Caco-2 (cell line): ENCODE data around the gene SNF8. TPM values are rescaled to one million over a fixed set of nuclear protein-coding genes. Genes with fewer than 3 reads are reported as not detected.

ENCODE experiments used
- BruUV-seq: library from RNA; stranded (reverse); fragments of 400-500 nt; replicated peaks from 2 replicates; lab custom pipeline; 2021; lab: Mats Ljungman, UMichigan
- CTCF ChIA-PET: fragments of 300-600 bp; sonication (Branson Sonifier 250); formaldehyde crosslinking; loops from one replicate; lab custom pipeline; 2022; ENCODE audit warnings: antibody characterized with exemption; lab: Charles Lee
- POLR2A ChIA-PET: fragments of 300-600 bp; sonication (Branson Sonifier 250); formaldehyde crosslinking; loops from one replicate; lab custom pipeline; 2022; ENCODE audit warnings: antibody characterized with exemption; lab: Charles Lee
- DNase-seq, 2 experiments: peaks; one replicate each; pipeline versions ENCODE4 v3.0.0 to v3.0.0-alpha.2; 2020 to 2022
- H3K27me3 ChIP-seq: replicated peaks from 2 replicates; pipeline ENCODE4 v1.6.0; 2011; ENCODE audit warnings: low read length; ENCODE audit not compliant: control insufficient read depth, insufficient read depth
- H3K36me3 ChIP-seq: 2 replicates; pipeline ENCODE4 v1.5.1; 2011; ENCODE audit warnings: low read length; ENCODE audit not compliant: control insufficient read depth, insufficient read depth
- H3K4me1 ChIP-seq: fragments of 250-450 bp; sonication (Bioruptor Pico); 2 replicates; pipeline ENCODE4 v1.5.1; 2020; ENCODE audit warnings: mild to moderate bottlenecking
- H3K4me3 ChIP-seq: 2 replicates; pipeline ENCODE4 v1.5.1; 2011; ENCODE audit warnings: low read depth, mild to moderate bottlenecking, control low read depth, low read length
- H3K9me3 ChIP-seq: fragments of 250-450 bp; sonication (Bioruptor Pico); 2 replicates; pipeline ENCODE4 v1.5.1; 2020; ENCODE audit warnings: mild to moderate bottlenecking, moderate library complexity
- H3K27ac Mint-ChIP-seq: one replicate; pipeline ENCODE4 v1.8.0; 2022; ENCODE audit warnings: mixed read lengths; ENCODE audit not compliant: unreplicated experiment
- H3K27me3 Mint-ChIP-seq: one replicate; pipeline ENCODE4 v1.8.0; 2022; ENCODE audit warnings: mixed read lengths; ENCODE audit not compliant: insufficient read depth, unreplicated experiment
- H3K36me3 Mint-ChIP-seq: one replicate; pipeline ENCODE4 v1.8.0; 2022; ENCODE audit warnings: mild to moderate bottlenecking, mixed read lengths; ENCODE audit not compliant: insufficient read depth, unreplicated experiment
- H3K4me1 Mint-ChIP-seq: one replicate; pipeline ENCODE4 v1.8.0; 2022; ENCODE audit warnings: low read depth, mixed read lengths; ENCODE audit not compliant: unreplicated experiment
- H3K4me3 Mint-ChIP-seq: one replicate; pipeline ENCODE4 v1.8.0; 2022; ENCODE audit warnings: mild to moderate bottlenecking, moderate library complexity, mixed read lengths; ENCODE audit not compliant: unreplicated experiment
- H3K9me3 Mint-ChIP-seq: one replicate; pipeline ENCODE4 v1.8.0; 2022; ENCODE audit warnings: mixed read lengths; ENCODE audit not compliant: unreplicated experiment
- intact Hi-C: fragments of 100-400 bp; cut with micrococcal nuclease; formaldehyde crosslinking; loops from one replicate; pipeline ENCODE4 v1.10.0; 2022; ENCODE audit not compliant: unreplicated experiment
- total RNA-seq: library from RNA; stranded (reverse); gene quantifications from 2 replicates; pipeline ENCODE4 v1.2.3, GENCODE V29; 2022
- TF ChIP-seq, protein P1 (sequence below), 2 experiments: fragments of 200-600 bp in 1 of 2; IDR thresholded peaks; 1 replicate in 1 of 2; 2 replicates in 1 of 2; pipeline versions ENCODE4 v1.5.1 to v1.8.0; 2011 to 2022; ENCODE audit warnings: antibody characterized with exemption in 1 of 2, control low read depth in 1 of 2, inconsistent platforms in 1 of 2, low read depth in 1 of 2, low read length in 1 of 2, mild to moderate bottlenecking in 1 of 2, moderate library complexity in 1 of 2; ENCODE audit not compliant: insufficient read depth in 1 of 2, severe bottlenecking in 1 of 2, unreplicated experiment in 1 of 2

The SNF8 gene
- total RNA-seq, 1 experiment from 2014 or later = 457 TPM

DNA sequence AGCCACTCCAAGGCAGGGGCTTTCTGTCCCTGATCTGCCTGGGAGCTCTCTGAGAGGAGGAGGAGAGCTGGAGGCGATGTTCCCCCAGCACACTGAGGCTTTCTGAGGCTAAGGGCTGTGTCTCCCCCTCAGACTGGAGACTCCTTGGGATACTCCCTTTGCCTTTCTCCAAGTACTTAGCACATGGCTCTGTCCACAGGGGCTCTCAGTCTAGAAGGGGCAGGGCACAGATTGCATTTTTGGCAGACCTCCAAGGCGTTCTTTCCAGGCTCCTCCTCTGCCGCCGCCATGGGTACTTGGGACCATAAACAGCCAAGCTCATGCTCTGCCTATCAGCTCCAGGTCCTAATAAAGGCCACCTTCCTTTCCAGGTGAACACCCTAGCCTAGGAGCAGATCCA is 25.6 kb upstream of the SNF8 start:
- POLR2A ChIA-PET = interaction anchor here (1.1 to 4.8 kb wide), 4 partner anchors 9 to 78 kb away, joined by 3 to 73 read pairs (median 14); partner anchors contain the start of genes ATP5MC1, IGF2BP1 and SNF8

DNA sequence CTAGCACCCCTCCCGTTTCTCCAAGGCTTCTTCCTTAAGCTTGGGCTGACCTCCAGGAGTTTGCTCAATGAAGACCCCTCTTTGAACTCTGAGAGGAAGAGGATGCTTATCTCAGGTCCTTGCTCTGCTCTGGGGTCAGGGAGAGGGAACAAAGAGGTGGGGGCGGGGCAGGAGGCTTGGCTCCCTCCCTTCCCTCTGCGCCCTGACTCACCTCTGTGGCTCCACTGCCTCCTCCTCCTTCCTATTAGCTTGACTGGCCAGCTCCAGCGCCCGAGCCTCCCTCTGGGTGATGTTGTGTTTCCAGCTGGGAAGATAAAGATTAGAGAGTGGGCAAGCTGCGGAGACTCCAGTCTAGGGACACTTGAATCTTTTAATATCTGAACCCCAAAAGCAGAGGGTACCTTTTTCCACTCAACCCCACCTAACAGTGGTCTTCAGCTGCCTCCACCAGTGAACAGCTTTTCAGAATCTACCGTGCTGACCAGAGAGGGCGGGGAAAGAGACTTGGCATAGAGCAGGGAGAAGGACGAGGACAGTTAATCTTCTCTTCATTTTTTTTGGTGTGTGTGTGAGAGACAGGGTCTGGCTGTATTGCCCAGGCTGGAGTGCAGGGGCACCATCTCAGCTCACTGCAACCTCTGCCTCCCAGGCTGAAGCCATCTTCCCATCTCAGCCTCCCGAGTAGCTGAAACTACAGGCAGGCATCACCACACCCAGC is 17.0 kb upstream of the SNF8 start:
- H3K9me3 ChIP-seq = no peaks in the 10 kb centered on the region
- peaks cover 28% of the 10 kb centered on the region for H3K4me1 ChIP-seq
- ChIA-PET CTCF (interaction anchor here (0.6 to 3.8 kb wide), 13 partner anchors 8 to 266 kb away, joined by 3 to 29 read pairs (median 5); no protein-coding TSS in a partner anchor), POLR2A (interaction anchor here (0.5 to 2.9 kb wide), 7 partner anchors 9 to 71 kb away, joined by 3 to 13 read pairs (median 9); partner anchors contain the start of gene SNF8)
- peak; percentile 73 to 80 for DNase-seq
- BruUV-seq = TSS peak; percentile 67
- peak overlapping the region; percentile 80 for H3K27ac Mint-ChIP-seq
- H3K36me3 ChIP-seq = no peaks in the 10 kb centered on the region
- no peaks in the 10 kb centered on the region for H3K27me3 ChIP-seq
- no peaks in the 10 kb centered on the region for H3K9me3 Mint-ChIP-seq
- H3K36me3 Mint-ChIP-seq = peaks cover 7% of the 10 kb centered on the region
- H3K4me1 Mint-ChIP-seq = peaks cover 24% of the 10 kb centered on the region
- TF ChIP-seq, protein P1, sequence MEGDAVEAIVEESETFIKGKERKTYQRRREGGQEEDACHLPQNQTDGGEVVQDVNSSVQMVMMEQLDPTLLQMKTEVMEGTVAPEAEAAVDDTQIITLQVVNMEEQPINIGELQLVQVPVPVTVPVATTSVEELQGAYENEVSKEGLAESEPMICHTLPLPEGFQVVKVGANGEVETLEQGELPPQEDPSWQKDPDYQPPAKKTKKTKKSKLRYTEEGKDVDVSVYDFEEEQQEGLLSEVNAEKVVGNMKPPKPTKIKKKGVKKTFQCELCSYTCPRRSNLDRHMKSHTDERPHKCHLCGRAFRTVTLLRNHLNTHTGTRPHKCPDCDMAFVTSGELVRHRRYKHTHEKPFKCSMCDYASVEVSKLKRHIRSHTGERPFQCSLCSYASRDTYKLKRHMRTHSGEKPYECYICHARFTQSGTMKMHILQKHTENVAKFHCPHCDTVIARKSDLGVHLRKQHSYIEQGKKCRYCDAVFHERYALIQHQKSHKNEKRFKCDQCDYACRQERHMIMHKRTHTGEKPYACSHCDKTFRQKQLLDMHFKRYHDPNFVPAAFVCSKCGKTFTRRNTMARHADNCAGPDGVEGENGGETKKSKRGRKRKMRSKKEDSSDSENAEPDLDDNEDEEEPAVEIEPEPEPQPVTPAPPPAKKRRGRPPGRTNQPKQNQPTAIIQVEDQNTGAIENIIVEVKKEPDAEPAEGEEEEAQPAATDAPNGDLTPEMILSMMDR (IDR thresholded peaks at IDR 0.05; ENCODE audit: insufficient read depth in 1 of 2, low read depth in 1 of 2, low read length in 1 of 2, severe bottlenecking in 1 of 2, unreplicated experiment in 1 of 2) = no peak
- intact Hi-C loops = loop anchor here (1.0 kb wide), 1 partner anchor 10 kb away; no protein-coding TSS in a partner anchor
- no peak overlapping the region for H3K4me3 ChIP-seq
- peak overlapping the region; percentile 39 for H3K4me3 Mint-ChIP-seq
- H3K27me3 Mint-ChIP-seq = no peaks in the 10 kb centered on the region

More for the DNA sequence above, 25.6 kb upstream of the SNF8 start:
- intact Hi-C loops = loop anchor here (2.0 kb wide), 2 partner anchors 13 to 61 kb away; partner anchors contain the start of gene UBE2Z
- TF ChIP-seq, protein P1 (IDR thresholded peaks at IDR 0.05; ENCODE audit: insufficient read depth in 1 of 2, low read depth in 1 of 2, low read length in 1 of 2, severe bottlenecking in 1 of 2, unreplicated experiment in 1 of 2) = no peak
- H3K36me3 Mint-ChIP-seq = peaks cover 22% of the 10 kb centered on the region
- peaks cover 38% of the 10 kb centered on the region for H3K4me1 ChIP-seq
- BruUV-seq = no TSS peak
- no peaks in the 10 kb centered on the region for H3K9me3 Mint-ChIP-seq
- H3K27ac Mint-ChIP-seq = peak overlapping the region; percentile 97
- DNase-seq = peak in 1 of 2 experiments; percentile 43
- H3K27me3 Mint-ChIP-seq = no peaks in the 10 kb centered on the region
- no peak overlapping the region for H3K4me3 Mint-ChIP-seq
- CTCF ChIA-PET = interaction anchor here (0.7 to 3.1 kb wide), 5 partner anchors 8 to 186 kb away, joined by 3 to 26 read pairs (median 10); no protein-coding TSS in a partner anchor
- no peaks in the 10 kb centered on the region for H3K9me3 ChIP-seq
- H3K4me3 ChIP-seq = no peak overlapping the region
- no peaks in the 10 kb centered on the region for H3K36me3 ChIP-seq
- H3K4me1 Mint-ChIP-seq = peaks cover 46% of the 10 kb centered on the region
- H3K27me3 ChIP-seq = no peaks in the 10 kb centered on the region

DNA sequence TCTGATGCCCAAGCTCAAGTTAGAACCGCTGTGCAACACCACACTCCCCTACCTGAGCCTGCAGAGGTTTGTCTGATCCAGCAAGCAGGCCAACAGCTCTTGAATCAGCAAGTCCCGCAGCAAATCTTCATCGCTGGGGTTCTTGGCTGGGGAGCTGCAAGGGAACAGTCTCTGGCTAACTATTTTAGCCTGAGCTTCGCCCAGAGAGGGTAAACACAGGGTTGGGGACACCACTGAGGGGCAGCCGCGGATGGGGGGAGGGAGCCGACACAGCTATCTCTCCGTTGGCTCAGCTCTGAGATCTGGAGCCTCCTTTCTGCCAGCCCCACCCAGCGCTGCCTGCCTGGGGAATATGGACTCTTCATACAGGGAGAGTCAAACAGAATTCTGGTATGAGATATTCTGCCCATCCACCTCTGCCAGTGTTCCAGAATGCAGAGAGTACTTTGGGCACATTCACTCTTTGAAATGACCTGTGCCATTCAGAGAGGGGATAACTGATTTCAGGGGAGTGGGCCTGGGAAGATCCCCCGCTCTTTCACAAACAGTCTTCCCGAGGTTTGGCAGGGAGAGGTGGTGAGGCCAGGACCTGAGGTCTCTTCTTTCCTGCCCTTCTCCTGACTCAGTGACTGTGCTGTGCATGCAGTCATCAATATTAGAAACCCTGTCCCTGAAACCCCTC is 16.3 kb upstream of the SNF8 start:
- no peaks in the 10 kb centered on the region for H3K27me3 ChIP-seq
- H3K4me1 ChIP-seq = peaks cover 28% of the 10 kb centered on the region
- Mint-ChIP-seq H3K27ac (peak overlapping the region; percentile 80), H3K4me3 (peak overlapping the region; percentile 39), H3K27me3 (no peaks in the 10 kb centered on the region), H3K4me1 (peaks cover 24% of the 10 kb centered on the region), H3K9me3 (no peaks in the 10 kb centered on the region), H3K36me3 (peaks cover 11% of the 10 kb centered on the region)
- no peak overlapping the region for H3K4me3 ChIP-seq
- peak; percentile 41 to 62 for DNase-seq
- H3K36me3 ChIP-seq = no peaks in the 10 kb centered on the region
- intact Hi-C loops = loop anchor here (1.0 kb wide), 1 partner anchor 10 kb away; no protein-coding TSS in a partner anchor
- H3K9me3 ChIP-seq = no peaks in the 10 kb centered on the region
- ChIA-PET CTCF (interaction anchor here (0.8 to 3.8 kb wide), 13 partner anchors 11 to 263 kb away, joined by 3 to 29 read pairs (median 5); partner anchors contain the start of gene SNF8), POLR2A (interaction anchor here (0.5 to 2.9 kb wide), 7 partner anchors 10 to 1209 kb away, joined by 3 to 13 read pairs (median 9); partner anchors contain the start of gene SNF8)
- TF ChIP-seq, protein P1 (IDR thresholded peaks at IDR 0.05; ENCODE audit: insufficient read depth in 1 of 2, low read depth in 1 of 2, low read length in 1 of 2, severe bottlenecking in 1 of 2, unreplicated experiment in 1 of 2) = no peak
- BruUV-seq = no TSS peak
